IPS-18a (cell line): ENCODE data around the gene FRAS1.

Source experiments
- H3K27ac ChIP-seq: one replicate; pipeline ENCODE4 v1.5.1; 2013; ENCODE audit warnings: low read length
- H3K27me3 ChIP-seq: one replicate; pipeline ENCODE4 v1.6.1; 2013; ENCODE audit warnings: mild to moderate bottlenecking, low read length; ENCODE audit not compliant: control insufficient read depth, insufficient read depth
- H3K36me3 ChIP-seq: one replicate; pipeline ENCODE4 v1.6.1; 2013; ENCODE audit warnings: low read depth, low read length; ENCODE audit not compliant: control insufficient read depth
- H3K4me1 ChIP-seq: one replicate; pipeline ENCODE4 v1.6.1; 2013; ENCODE audit warnings: low read depth, low read length; ENCODE audit not compliant: control insufficient read depth
- H3K4me3 ChIP-seq: one replicate; pipeline ENCODE4 v1.5.1; 2013; ENCODE audit warnings: low read length
- H3K9ac ChIP-seq: one replicate; pipeline ENCODE4 v1.6.1; 2013; ENCODE audit warnings: mild to moderate bottlenecking, low read length, moderate library complexity
- H3K9me3 ChIP-seq: one replicate; pipeline ENCODE4 v1.6.1; 2013; ENCODE audit warnings: low read depth, low read length; ENCODE audit not compliant: control insufficient read depth

The FRAS1 gene

DNA sequence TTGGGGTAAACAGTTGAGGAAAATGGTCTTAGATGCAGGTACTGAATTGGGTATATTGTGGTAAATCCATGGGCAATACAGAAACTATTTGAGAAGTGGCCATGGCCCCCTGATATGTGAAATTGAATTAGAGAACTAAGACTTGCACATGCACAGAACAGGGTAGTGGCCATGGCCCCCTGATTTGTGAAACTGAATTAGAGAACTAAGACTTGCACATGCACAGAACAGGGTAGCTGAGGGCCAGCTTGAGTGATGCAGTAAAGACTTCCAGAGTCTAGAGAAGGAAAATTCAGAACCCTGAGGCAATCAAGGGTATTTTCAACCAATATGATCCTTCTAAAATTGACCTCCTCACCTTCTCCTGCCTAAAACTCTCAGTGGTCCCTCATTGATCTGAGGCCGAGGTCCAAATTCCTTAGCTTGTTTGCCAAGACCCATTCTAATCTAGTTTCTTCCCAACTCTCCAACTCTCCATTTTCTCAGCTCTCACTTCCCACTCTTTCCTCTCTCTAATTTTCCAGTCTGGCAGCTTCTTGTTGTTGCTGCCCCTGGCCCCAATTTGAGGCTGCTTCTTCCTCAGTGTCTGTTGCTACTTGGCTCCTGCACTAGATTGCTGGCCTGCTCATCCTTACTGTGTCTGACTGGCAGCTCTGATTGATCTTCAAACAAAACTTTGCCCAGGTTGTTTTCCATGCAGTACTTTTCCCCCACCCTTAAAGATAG is 72.4 kb downstream of the FRAS1 start:
- H3K9ac ChIP-seq: no peak overlapping the region
- H3K4me3 ChIP-seq: no peak overlapping the region
- no peaks in the 10 kb centered on the region for H3K9me3 ChIP-seq
- H3K27ac ChIP-seq: no peak overlapping the region
- H3K4me1 ChIP-seq: peaks cover 12% of the 10 kb centered on the region
- H3K36me3 ChIP-seq: no peaks in the 10 kb centered on the region
- H3K27me3 ChIP-seq: no peaks in the 10 kb centered on the region

DNA sequence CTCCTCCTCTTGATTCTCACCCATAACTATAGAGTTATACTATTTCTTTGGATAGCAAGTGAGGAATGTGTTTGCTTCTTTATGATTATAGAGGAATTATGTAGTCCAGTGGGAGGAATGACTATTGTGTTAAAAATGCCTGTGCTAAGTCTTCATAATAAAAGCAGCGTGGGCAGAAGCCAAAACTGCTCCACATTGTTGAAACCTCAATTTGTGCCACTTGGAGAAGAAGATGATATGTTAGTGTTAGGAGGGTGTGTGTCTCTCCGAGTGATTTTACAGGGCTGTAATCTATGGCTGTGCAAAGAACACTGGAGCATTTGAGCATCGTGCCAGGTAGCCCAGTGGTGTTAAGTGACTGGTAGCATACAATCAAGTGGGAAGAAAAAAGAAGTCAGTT is 74.3 kb downstream of the FRAS1 start:
- Histone ChIP-seq H3K27me3 (no peaks in the 10 kb centered on the region), H3K9me3 (no peaks in the 10 kb centered on the region), H3K4me3 (no peak overlapping the region), H3K36me3 (no peaks in the 10 kb centered on the region), H3K9ac (no peak overlapping the region), H3K4me1 (peaks cover 12% of the 10 kb centered on the region), H3K27ac (no peak overlapping the region)

DNA sequence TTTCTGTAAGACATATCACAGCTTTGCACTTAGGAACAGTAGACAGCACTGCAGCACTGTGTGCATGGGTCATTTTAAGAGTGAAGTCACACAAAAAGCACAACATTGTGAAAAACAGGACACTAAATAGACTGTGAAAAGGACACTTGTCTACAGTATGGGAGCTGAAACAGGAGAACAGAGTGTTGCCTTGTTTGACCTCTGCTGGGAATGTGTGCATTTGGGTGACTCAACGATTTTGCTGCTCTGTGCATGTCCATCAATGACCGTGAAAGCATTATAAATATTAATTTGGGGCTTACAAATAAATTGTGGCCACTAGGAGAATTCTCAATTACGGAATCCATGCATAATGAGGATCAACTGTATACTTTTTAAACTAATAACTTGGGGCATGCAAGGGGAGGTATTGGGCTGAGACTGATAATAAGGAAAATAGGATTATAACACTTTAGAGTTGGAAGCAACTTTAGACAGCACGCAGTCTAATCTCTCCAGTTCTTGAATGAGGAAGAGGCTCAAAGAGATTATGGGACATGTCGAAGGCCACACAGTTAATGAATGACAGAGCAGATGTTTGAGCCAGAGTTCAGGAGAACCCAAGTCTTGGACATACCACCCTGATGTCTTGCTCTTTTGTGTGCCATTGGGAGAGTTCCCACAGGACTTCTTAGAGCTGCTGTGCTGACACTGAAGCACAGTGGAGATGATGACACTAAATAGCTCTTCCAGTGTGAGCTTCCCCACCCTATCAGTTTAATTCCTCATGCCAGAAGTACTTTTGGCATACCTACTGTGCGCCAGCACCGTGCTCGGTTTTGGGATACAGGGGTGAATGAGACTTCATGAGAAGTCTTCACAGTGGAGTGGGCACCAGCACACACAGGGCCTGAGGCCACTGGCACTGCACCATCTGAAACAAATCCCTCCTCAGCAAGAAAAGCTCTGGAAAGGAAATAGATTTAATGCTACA is 79.3 kb downstream of the FRAS1 start:
- Histone ChIP-seq H3K27me3 (no peaks in the 10 kb centered on the region), H3K36me3 (no peaks in the 10 kb centered on the region), H3K9me3 (no peaks in the 10 kb centered on the region), H3K4me1 (peaks cover 8% of the 10 kb centered on the region), H3K9ac (no peak overlapping the region), H3K27ac (no peak overlapping the region), H3K4me3 (no peak overlapping the region)

DNA sequence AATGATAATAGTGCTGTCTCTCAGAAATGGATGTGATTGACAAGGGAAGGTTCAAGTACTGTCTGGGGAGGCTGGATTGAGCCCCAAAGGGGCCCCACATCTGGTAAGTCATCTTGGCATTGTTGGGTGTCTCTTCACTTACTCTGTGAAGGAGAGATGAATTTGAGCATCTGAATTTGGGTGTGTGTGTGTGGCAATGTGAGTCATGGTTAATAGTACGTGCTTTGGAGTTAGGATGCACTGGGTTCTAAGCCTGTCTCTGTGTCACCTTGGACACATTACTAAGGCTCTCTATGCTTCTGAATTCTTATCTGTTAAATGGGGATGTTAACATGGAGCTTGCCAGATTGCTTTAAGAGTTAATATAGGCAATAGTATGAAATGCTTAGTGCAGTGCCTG is 80.4 kb downstream of the FRAS1 start:
- Histone ChIP-seq H3K9me3 (no peaks in the 10 kb centered on the region), H3K27me3 (no peaks in the 10 kb centered on the region), H3K4me1 (no peaks in the 10 kb centered on the region), H3K9ac (no peak overlapping the region), H3K27ac (no peak overlapping the region), H3K36me3 (no peaks in the 10 kb centered on the region), H3K4me3 (no peak overlapping the region)

DNA sequence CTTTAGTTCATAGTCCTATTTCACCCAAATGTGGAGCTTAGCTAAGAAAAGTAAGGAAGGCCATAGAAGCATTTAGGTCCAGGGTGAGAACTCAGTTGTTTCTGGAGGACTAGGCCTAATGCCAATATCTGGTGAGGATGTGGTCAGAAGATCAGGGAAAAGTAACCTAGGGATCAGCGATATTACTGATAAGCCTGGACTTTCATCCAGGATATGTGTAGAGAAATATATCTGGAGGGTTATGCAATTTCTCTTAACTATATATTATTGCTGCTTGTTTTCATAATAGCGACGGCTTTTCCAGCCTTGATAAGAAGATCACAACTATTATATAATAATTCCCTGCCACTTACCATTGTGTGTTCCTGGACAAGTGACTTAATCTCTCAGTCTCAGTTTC is 81.1 kb downstream of the FRAS1 start:
- H3K4me3 ChIP-seq: no peak overlapping the region
- H3K9me3 ChIP-seq: no peaks in the 10 kb centered on the region
- no peak overlapping the region for H3K9ac ChIP-seq
- no peak overlapping the region for H3K27ac ChIP-seq
- H3K36me3 ChIP-seq: no peaks in the 10 kb centered on the region
- no peaks in the 10 kb centered on the region for H3K4me1 ChIP-seq
- H3K27me3 ChIP-seq: no peaks in the 10 kb centered on the region

DNA sequence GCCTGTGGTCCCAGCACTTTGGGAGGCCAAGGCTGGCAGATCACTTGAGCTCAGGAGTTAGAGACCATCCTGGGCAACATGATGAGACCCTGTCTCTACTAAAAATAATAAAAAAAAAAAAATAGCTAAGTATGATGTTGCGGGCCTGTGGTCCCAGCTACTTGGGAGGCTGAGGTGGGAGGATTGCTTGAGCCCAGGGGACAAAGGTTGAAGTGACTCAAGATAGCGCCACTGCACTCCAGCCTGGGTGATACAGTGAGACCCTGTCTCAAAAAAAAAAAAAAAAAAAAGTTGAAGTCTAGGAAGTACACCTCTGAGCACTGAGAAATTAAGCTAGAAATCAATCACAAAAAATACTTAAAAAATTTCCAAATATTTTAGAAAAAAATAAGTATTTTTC is 86.5 kb downstream of the FRAS1 start:
- Histone ChIP-seq H3K36me3 (no peaks in the 10 kb centered on the region), H3K27me3 (no peaks in the 10 kb centered on the region), H3K4me1 (peaks cover 5% of the 10 kb centered on the region), H3K9ac (no peak overlapping the region), H3K9me3 (no peaks in the 10 kb centered on the region), H3K27ac (no peak overlapping the region), H3K4me3 (no peak overlapping the region)

DNA sequence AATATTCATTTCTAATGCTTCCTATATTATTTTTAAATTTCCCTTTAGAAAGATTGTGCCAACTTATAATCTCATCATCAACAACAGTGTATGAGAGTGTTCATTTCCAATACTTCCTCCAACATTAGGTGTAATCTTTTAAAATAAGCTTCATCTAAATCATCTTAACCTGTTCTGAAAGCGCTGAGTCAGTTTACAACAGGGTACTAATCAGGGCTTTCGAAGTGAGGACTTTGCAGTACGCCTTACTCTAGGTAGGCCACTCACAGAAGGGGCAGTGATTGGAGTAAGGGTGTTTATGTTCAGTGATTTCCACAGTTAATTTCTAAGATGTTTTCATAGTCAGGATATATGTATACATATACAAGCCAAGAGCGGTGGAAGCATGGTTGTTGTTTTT is 87.9 kb downstream of the FRAS1 start:
- H3K27me3 ChIP-seq: no peaks in the 10 kb centered on the region
- H3K36me3 ChIP-seq: no peaks in the 10 kb centered on the region
- no peak overlapping the region for H3K27ac ChIP-seq
- H3K9ac ChIP-seq: no peak overlapping the region
- H3K9me3 ChIP-seq: no peaks in the 10 kb centered on the region
- peaks cover 8% of the 10 kb centered on the region for H3K4me1 ChIP-seq
- no peak overlapping the region for H3K4me3 ChIP-seq

DNA sequence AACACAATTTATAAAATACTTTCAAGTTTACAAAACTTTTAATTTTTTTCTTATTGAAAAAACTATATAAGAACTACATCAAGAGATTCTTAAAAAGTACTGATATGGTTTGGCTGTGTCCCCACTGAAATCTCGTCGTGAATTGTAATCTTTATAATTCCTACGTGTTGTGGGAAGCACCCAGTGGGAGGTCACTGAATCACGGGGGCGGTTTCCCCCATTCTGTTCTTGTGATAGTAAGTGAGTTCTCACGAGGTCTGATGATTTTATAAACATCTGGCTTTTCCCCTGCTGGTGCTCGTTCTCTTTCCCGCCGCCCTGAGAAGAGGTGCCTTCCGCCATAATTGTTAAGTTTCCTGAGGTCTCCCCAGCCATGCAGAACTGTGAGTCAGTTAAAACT is 88.5 kb downstream of the FRAS1 start:
- no peak overlapping the region for H3K27ac ChIP-seq
- no peak overlapping the region for H3K4me3 ChIP-seq
- peaks cover 8% of the 10 kb centered on the region for H3K4me1 ChIP-seq
- no peaks in the 10 kb centered on the region for H3K9me3 ChIP-seq
- no peak overlapping the region for H3K9ac ChIP-seq
- H3K36me3 ChIP-seq: no peaks in the 10 kb centered on the region
- no peaks in the 10 kb centered on the region for H3K27me3 ChIP-seq

DNA sequence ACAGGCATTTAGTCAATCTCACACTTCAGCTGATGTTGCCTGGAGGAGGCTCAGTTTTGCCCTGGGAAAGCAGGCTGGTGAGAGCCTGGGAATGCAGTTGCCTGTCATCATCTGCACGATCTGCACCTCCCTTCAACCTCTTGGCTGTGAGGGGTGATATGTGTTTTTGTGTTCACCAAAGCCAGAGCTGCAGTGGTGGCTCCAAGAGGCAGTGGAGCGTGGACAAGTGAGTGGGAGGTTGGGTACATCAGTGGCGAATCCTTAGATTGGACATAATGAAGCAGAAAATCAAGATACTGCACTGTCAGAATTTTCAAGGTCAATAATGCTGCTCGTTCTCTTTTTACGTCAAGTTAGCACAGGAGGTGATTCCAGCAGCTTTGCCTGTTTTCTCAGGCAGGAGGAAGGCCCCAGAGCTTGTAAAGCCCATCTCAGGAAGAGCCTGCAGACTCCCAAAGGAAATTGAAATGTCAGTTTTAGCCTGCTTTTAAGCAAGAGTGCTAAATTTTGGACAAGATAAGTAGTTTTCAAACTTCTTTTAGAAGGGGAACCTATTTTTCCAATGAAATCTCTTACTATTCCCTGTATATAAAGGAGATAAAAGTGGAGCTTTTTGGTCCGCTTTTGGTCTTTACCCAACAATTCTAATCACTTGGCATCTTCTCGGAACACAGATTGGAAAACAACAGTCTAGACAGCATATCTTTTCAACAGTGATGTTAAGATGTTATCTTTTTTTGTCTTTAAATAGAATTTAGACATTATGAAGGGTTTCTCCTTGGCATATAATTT is 92.8 kb downstream of the FRAS1 start:
- Histone ChIP-seq H3K27ac (no peak overlapping the region), H3K9me3 (no peaks in the 10 kb centered on the region), H3K4me1 (peaks cover 12% of the 10 kb centered on the region), H3K9ac (no peak overlapping the region), H3K27me3 (no peaks in the 10 kb centered on the region), H3K36me3 (no peaks in the 10 kb centered on the region), H3K4me3 (no peak overlapping the region)

DNA sequence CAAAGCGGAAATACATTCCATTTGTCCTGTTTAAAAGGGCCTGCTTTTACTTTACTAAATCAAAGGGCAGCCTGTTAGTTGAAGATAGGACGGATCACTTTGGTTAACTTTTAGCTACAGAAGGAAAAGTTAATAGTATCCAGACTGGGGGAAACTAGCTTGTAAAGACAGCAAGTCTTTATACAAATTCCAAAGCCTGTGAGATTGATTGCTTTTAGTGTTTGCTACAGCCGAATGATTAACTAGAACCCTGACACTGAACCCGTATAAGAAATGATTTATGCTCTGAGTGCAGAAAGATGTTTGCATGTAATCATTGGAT is 93.4 kb downstream of the FRAS1 start:
- H3K9ac ChIP-seq: no peak overlapping the region
- H3K27ac ChIP-seq: no peak overlapping the region
- no peak overlapping the region for H3K4me3 ChIP-seq
- no peaks in the 10 kb centered on the region for H3K36me3 ChIP-seq
- no peaks in the 10 kb centered on the region for H3K9me3 ChIP-seq
- peaks cover 15% of the 10 kb centered on the region for H3K4me1 ChIP-seq
- H3K27me3 ChIP-seq: no peaks in the 10 kb centered on the region

DNA sequence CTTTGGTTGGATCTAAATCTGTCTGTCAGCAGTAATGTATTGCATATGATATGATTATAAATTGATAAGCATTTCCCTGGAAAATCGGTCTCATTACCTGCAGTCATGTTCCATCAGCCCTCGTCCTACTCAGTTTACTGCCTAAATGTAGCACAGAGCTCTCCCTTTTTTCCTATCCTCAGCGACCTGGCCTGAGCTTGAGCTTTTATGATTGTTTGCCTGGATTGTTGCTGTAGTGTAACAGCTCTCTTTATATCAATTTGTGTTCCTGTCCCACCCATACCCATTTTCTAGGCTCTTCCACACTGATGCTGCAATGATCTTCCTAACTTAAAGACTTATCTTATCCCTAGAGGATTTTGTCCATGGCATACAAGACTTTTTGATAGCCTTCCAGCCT is 95.7 kb downstream of the FRAS1 start:
- no peak overlapping the region for H3K9ac ChIP-seq
- H3K27ac ChIP-seq: no peak overlapping the region
- H3K36me3 ChIP-seq: no peaks in the 10 kb centered on the region
- no peaks in the 10 kb centered on the region for H3K9me3 ChIP-seq
- H3K4me3 ChIP-seq: no peak overlapping the region
- no peaks in the 10 kb centered on the region for H3K27me3 ChIP-seq
- peaks cover 25% of the 10 kb centered on the region for H3K4me1 ChIP-seq
